Measurements from ENCODE around the gene FOXL2NB. TPM values are rescaled to one million over a fixed set of nuclear protein-coding genes. Genes with fewer than 3 reads are reported as not detected.

FOXL2NB gene
- total RNA-seq (not detected), polyA plus RNA-seq (ENCODE audit: insufficient read length in 6 of 6) (under 1 TPM; 0.04 to 0.21 (median 0.06) TPM)
- long read RNA-seq, donor 1: 0 reads
- long read RNA-seq, donor 2: 0 reads
- long read RNA-seq, donor 3: 0 reads
- long read RNA-seq, donor 4: 0 reads
- long read RNA-seq, donor 5: 0 reads
- long read RNA-seq, donor 6: 0 reads
- long read RNA-seq, donor 7: 0 reads
- long read RNA-seq, donor 8: 0 reads
- long read RNA-seq, donor 9: 0 reads
- long read RNA-seq, donor 10: 0 reads
- long read RNA-seq, donor 11, partial matches to known transcripts: 0 of 1 reads
- long read RNA-seq, donor 11, other reads (novel, unspliced or antisense): 0 of 1 reads
- long read RNA-seq, donor 12: 0 reads

DNA sequence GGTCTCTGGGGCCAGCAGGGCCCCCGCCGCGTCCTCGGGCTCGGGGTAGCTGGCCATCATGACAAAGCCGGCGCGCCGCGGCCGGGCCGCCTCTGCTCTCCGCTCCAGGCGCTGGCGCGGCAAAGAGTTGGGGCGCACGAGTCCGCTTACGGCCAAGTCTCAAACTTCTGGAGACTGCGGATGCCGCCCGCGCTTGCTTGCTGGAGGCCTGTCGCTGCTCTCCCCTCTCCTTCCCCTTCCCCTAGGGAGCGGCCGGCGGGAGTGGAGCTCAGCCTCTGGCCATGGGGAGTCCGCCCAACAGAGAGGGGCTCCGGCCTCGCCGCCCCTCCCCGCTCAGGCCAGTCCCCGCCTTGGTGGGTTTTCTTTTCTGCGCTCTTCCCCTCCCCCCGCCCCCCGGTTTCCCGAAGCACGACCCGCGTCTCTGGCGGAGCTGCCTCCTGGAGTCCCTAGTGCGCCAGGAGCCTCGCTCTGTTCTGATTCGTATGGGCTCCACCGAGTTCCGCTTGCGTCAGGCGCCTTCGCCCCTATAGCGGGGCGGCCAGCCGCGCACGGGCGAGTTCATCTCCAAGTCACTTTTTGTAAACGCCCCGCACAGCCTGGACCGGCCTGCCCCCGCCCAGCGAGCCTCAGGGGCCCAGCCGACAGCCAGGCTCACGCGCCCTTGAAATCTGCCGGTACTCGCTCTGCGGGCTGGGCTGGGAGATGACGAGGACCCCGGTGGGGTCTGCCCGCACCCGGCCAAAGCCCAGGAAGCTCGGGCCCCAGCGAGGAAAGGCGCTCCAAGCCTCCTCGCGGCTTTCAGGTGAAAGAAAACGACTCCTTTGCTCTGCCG lies at the start of gene FOXL2NB, which contains the start of gene FOXL2:
TSS of gene FOXL2NB (plus strand) at position 555 of the 832 bp plus-strand sequence. CDS start at position 703, 148 bp downstream.
TSS of gene FOXL2 (minus strand) at position 475 of the 832 bp plus-strand sequence. CDS start at position 60, 415 bp downstream.
- peaks cover 34 to 48% of the 10 kb centered on the region in 2 donors for H3K4me1 ChIP-seq
- peak in 2 of 4 donors; percentile 65 to 81 for DNase-seq
- no peak within 1 kb of the TSS for H3K27ac ChIP-seq
- H3K27me3 ChIP-seq: peaks cover 96 to 100% of the 10 kb centered on the region in 2 donors
- H3K9me3 ChIP-seq: no peaks in the 10 kb centered on the region
- intact Hi-C loops (cut with DNase I): no loop called here
- no peaks in the 10 kb centered on the region for H3K36me3 ChIP-seq
- H3K4me3 ChIP-seq: peak within 1 kb of the TSS; percentile 22 to 28
- peak; percentile 29 for ATAC-seq
- TF ChIP-seq, protein P1, sequence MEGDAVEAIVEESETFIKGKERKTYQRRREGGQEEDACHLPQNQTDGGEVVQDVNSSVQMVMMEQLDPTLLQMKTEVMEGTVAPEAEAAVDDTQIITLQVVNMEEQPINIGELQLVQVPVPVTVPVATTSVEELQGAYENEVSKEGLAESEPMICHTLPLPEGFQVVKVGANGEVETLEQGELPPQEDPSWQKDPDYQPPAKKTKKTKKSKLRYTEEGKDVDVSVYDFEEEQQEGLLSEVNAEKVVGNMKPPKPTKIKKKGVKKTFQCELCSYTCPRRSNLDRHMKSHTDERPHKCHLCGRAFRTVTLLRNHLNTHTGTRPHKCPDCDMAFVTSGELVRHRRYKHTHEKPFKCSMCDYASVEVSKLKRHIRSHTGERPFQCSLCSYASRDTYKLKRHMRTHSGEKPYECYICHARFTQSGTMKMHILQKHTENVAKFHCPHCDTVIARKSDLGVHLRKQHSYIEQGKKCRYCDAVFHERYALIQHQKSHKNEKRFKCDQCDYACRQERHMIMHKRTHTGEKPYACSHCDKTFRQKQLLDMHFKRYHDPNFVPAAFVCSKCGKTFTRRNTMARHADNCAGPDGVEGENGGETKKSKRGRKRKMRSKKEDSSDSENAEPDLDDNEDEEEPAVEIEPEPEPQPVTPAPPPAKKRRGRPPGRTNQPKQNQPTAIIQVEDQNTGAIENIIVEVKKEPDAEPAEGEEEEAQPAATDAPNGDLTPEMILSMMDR (IDR thresholded peaks at IDR 0.05): no peak

- DNase-seq: peak in 2 of 4 donors; percentile 20 to 37
- TF ChIP-seq, protein P1 (IDR thresholded peaks at IDR 0.05): no peak
- H3K4me1 ChIP-seq: peaks cover 10 to 29% of the 10 kb centered on the region in 2 donors
- H3K27me3 ChIP-seq: no peaks in the 10 kb centered on the region
- intact Hi-C loops (cut with DNase I): no loop called here
- peak; percentile 84 for ATAC-seq
- no peak overlapping the region for H3K4me3 ChIP-seq
- no peaks in the 10 kb centered on the region for H3K36me3 ChIP-seq
- no peaks in the 10 kb centered on the region for H3K9me3 ChIP-seq
- no peak overlapping the region for H3K27ac ChIP-seq
These were observed 48.7 kb upstream of the FOXL2NB start for GRCh38 chr3:138898301-138898700.

DNA sequence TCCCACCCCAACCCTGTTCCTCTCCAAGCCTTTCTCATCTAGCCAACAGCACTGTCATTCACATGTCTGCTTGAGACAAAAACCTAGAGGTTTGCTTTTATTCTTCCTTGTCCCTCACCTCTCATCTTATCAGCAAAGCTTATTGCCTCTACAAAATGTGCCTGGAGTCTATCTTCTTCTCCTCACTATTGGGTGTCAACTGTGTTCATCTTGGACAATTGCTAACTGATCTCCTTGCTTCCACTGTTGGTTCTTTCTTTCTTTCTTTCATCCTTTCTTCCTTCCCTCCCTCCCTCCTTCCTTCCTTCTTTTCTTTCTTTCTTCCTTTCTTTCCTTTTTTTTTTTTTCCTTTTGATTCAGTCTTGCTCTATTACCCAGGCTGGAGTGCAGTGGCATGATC lies 48.3 kb upstream of the FOXL2NB start:
- Histone ChIP-seq H3K4me1 (peaks cover 10 to 29% of the 10 kb centered on the region in 2 donors), H3K27me3 (no peaks in the 10 kb centered on the region), H3K9me3 (no peaks in the 10 kb centered on the region), H3K4me3 (no peak overlapping the region), H3K27ac (no peak overlapping the region), H3K36me3 (no peaks in the 10 kb centered on the region)
- TF ChIP-seq, protein P1 (IDR thresholded peaks at IDR 0.05): no peak
- ATAC-seq (no peak), DNase-seq (no peak)
- intact Hi-C loops (cut with DNase I): no loop called here

DNA sequence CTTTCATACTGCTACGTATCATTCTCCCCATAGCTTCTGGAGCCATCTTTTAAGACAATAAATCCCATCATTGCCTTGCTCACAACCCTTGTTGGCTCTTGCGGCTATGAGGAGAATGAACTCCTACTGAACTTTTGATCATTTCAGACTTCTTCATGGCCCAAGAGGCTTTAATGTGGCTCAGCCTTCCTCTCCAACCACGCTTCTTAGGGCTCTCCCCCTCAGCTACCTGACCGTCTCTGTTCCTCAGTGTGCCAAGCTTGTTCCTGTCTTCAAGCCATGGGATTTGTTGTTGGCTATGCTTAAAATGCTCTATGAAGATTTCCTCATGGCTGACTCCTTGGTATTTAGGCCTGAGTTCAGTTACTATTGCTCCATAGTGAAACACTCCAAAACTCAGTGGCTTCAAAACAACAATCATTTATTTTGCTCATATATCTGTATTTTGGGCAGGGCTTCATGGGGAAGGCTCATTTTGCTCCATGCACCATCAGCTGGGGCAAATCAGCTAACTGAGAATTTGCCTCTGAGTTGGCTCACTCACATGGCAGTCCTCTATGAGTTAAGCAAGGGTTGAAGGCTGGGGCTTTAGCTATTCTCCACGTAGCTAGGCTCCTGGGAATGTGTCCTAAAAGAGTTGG lies 47.5 kb upstream of the FOXL2NB start:
- ATAC-seq (no peak), DNase-seq (no peak)
- TF ChIP-seq, protein P1 (IDR thresholded peaks at IDR 0.05): no peak
- intact Hi-C loops (cut with DNase I): no loop called here
- Histone ChIP-seq H3K4me3 (no peak overlapping the region), H3K27ac (no peak overlapping the region), H3K9me3 (no peaks in the 10 kb centered on the region), H3K36me3 (no peaks in the 10 kb centered on the region), H3K27me3 (no peaks in the 10 kb centered on the region), H3K4me1 (peaks cover 10 to 29% of the 10 kb centered on the region in 2 donors)
